22Rv1 (cell line): ENCODE results near the gene DMKN.

Experiments
- CTCF ChIP-seq: fragments of 450-650 bp; IDR thresholded peaks from 2 replicates; pipeline ENCODE4 v1.5.1; 2017; ENCODE audit warnings: mild to moderate bottlenecking
- ZFX ChIP-seq: fragments of 450-650 bp; IDR thresholded peaks from 2 replicates; pipeline ENCODE4 v1.6.1; 2017; ENCODE audit warnings: antibody characterized with exemption, borderline replicate concordance

- TF ChIP-seq CTCF (no peak), ZFX (no peak)
These were observed 54.6 kb downstream of the DMKN start for GRCh38 chr19:35458731-35459391.
